WTC11 (cell line): ENCODE data around the gene ZSCAN29. TPM values are rescaled to one million over a fixed set of nuclear protein-coding genes. Genes with fewer than 3 reads are reported as not detected.

ENCODE experiments used
- ARID4B ChIP-seq: sonication (generic); formaldehyde crosslinking; IDR thresholded peaks from 2 replicates; pipeline ENCODE4 v1.8.0; 2023; ENCODE audit warnings: missing genetic modification reagents, mild to moderate bottlenecking, borderline replicate concordance
- ETV6 ChIP-seq: sonication (generic); formaldehyde crosslinking; IDR thresholded peaks from 2 replicates; pipeline ENCODE4 v1.8.1; 2022; ENCODE audit warnings: mild to moderate bottlenecking, missing genetic modification reagents
- FOXP1 ChIP-seq: sonication (generic); formaldehyde crosslinking; IDR thresholded peaks from 2 replicates; pipeline ENCODE4 v1.8.0; 2022; ENCODE audit warnings: missing genetic modification reagents, mild to moderate bottlenecking, moderate library complexity, borderline replicate concordance
- HMGXB4 ChIP-seq: sonication (generic); formaldehyde crosslinking; IDR thresholded peaks from 2 replicates; pipeline ENCODE4 v1.8.1; 2023; ENCODE audit warnings: mild to moderate bottlenecking, moderate library complexity, missing genetic modification reagents
- IRF2 ChIP-seq: sonication (generic); formaldehyde crosslinking; IDR thresholded peaks from 2 replicates; pipeline ENCODE4 v1.8.0; 2022; ENCODE audit warnings: low read depth, missing genetic modification reagents, borderline replicate concordance
- JUN ChIP-seq: sonication (generic); formaldehyde crosslinking; IDR thresholded peaks from 2 replicates; pipeline ENCODE4 v1.8.0; 2023; ENCODE audit warnings: mild to moderate bottlenecking, missing genetic modification reagents
- MAX ChIP-seq: sonication (generic); formaldehyde crosslinking; IDR thresholded peaks from 2 replicates; pipeline ENCODE4 v1.8.0; 2022; ENCODE audit warnings: mild to moderate bottlenecking, missing genetic modification reagents
- PREB ChIP-seq: sonication (generic); formaldehyde crosslinking; IDR thresholded peaks from 2 replicates; pipeline ENCODE4 v1.8.1; 2022; ENCODE audit warnings: mild to moderate bottlenecking, missing genetic modification reagents, moderate library complexity, borderline replicate concordance
- TCF7 ChIP-seq: sonication (generic); formaldehyde crosslinking; IDR thresholded peaks from 2 replicates; pipeline ENCODE4 v1.8.0; 2022; ENCODE audit warnings: mild to moderate bottlenecking, low read depth, missing genetic modification reagents, moderate library complexity
- TEAD1 ChIP-seq: sonication (generic); formaldehyde crosslinking; IDR thresholded peaks from 2 replicates; pipeline ENCODE4 v1.8.0; 2022; ENCODE audit warnings: mild to moderate bottlenecking, missing genetic modification reagents
- TEAD4 ChIP-seq: sonication (generic); formaldehyde crosslinking; IDR thresholded peaks from 2 replicates; pipeline ENCODE4 v1.8.0; 2022; ENCODE audit warnings: mild to moderate bottlenecking, missing genetic modification reagents
- USF1 ChIP-seq: sonication (generic); formaldehyde crosslinking; IDR thresholded peaks from 2 replicates; pipeline ENCODE4 v1.8.0; 2022; ENCODE audit warnings: mild to moderate bottlenecking, missing genetic modification reagents
- ZBTB43 ChIP-seq: sonication (generic); formaldehyde crosslinking; IDR thresholded peaks from 2 replicates; pipeline ENCODE4 v1.8.1; 2023; ENCODE audit warnings: mild to moderate bottlenecking, missing genetic modification reagents
- ZNF281 ChIP-seq: sonication (generic); formaldehyde crosslinking; IDR thresholded peaks from 2 replicates; pipeline ENCODE4 v1.8.0; 2023; ENCODE audit warnings: mild to moderate bottlenecking, missing genetic modification reagents
- ZNF423 ChIP-seq: fragments of 250-450 bp; sonication (Bioruptor Pico); IDR thresholded peaks from 2 replicates; pipeline ENCODE4 v2.1.2; 2022; ENCODE audit warnings: mild to moderate bottlenecking, moderate library complexity
- ZNF425 ChIP-seq: fragments of 250-450 bp; sonication (Bioruptor Pico); conservative IDR thresholded peaks from 2 replicates; pipeline ENCODE4 v1.9.0; 2021; ENCODE audit warnings: mild to moderate bottlenecking
- ZSCAN18 ChIP-seq: fragments of 250-450 bp; sonication (Bioruptor Pico); IDR thresholded peaks from 2 replicates; pipeline ENCODE4 v2.1.2; 2022; ENCODE audit warnings: mild to moderate bottlenecking, moderate library complexity
- total RNA-seq: library from RNA; stranded (reverse); gene quantifications from 3 replicates; pipeline ENCODE4 v1.2.3, GENCODE V29; 2021

ZSCAN29 gene
- total RNA-seq, 1 experiment from 2014 or later, result 39.7 TPM

- TF ChIP-seq ARID4B (CRISPR knock-in tag) (peak; percentile 62; the same call in 1 of the 2 replicates), TEAD4 (CRISPR knock-in tag) (no peak), ZNF423 (CRISPR knock-in tag) (no peak), IRF2 (no peak), TEAD1 (peak; percentile 45; the same call in 1 of the 2 replicates), HMGXB4 (CRISPR knock-in tag) (peak; percentile 85), ETV6 (peak; percentile 79; the same call in 1 of the 2 replicates), ZNF281 (peak; percentile 55; the same call in 1 of the 2 replicates), FOXP1 (CRISPR knock-in tag) (peak; percentile 86; the same call in 1 of the 2 replicates), ZSCAN18 (CRISPR knock-in tag) (no peak), ZNF425 (CRISPR knock-in tag) (no peak), PREB (no peak), USF1 (peak; percentile 80), MAX (CRISPR knock-in tag) (peak; percentile 54; the same call in 1 of the 2 replicates), JUN (CRISPR knock-in tag) (no peak), ZBTB43 (CRISPR knock-in tag) (peak; percentile 89), TCF7 (CRISPR knock-in tag) (no peak)
Measured at GRCh38 chr15:43370975-43371974, at the start of gene ZSCAN29, which contains the start of gene TUBGCP4 (continued).
